Suppressor macrophage treated with lipopolysaccharide for 4 hours (primary cell): ENCODE results near the gene SEPTIN5.
"Not testable (repeated sequence)": the region's sequence is repeated elsewhere in the genome, so short reads cannot be mapped to it uniquely, and the experiment has no call there.

Source experiments
- DNase-seq: peaks from one replicate; pipeline ENCODE4 v3.0.0-alpha.2; 2020

The SEPTIN5 gene

DNA sequence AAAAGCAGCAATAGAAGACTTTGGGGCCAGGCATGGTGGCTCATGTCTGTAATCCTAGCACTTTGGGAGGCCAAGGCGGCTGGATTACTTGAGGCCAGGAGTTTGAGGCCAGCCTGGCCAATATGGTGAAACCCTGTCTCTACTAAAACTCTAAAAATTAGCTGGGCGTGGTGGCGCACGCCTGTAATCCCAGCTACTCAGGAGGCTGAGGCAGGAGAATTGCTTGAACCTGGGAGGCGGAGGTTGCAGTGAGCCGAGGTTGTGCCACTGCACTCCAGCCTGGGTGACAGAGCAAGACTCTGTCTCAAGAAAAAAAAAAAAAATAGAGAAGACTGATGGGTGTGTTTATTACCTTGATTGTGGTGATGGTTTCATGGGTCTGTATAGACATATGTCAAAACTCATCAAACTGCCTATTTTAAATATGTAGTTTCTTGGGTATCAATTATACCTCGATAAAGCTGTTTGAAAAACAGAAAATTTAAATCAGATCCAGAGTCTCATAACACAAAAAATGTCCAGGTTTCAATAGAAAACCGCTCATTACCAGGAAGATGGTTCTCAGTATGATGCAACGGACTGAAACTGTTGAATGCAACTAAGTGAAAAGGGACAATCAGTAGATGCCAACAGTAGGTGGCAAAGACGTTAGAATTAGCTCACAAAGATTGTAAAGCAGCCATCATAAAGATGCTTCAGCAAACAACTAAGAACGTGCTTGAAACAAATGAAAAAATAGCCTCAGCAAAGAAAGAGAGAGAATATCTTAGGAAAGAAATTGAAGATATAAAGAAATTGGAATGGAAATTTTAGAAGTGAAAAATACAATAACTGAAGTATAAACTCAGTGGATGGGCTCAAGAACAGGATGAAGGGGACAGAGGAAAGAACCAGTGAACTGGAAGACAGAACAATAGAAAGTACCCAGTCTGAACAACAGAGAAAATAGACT is 33.1 kb upstream of the SEPTIN5 start:
- no peak for DNase-seq

DNA sequence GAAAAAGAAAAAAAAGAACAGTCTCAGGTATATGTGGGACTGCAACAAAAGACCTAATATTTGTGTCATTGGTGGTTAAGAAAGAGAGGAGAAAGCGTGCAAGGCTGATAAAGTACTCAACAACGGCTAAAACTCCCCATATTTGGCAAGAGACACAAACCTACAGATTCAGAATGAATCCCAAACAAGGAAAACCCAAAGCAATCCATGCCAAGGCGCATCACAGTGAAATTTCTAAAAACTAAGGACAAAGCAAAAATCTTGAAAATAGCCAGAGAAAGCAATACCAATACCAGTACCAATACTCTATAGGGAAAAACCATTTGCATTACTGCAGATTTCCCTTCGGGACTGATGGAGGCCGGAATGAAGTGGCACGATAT is 32.4 kb upstream of the SEPTIN5 start:
- DNase-seq, result no peak

DNA sequence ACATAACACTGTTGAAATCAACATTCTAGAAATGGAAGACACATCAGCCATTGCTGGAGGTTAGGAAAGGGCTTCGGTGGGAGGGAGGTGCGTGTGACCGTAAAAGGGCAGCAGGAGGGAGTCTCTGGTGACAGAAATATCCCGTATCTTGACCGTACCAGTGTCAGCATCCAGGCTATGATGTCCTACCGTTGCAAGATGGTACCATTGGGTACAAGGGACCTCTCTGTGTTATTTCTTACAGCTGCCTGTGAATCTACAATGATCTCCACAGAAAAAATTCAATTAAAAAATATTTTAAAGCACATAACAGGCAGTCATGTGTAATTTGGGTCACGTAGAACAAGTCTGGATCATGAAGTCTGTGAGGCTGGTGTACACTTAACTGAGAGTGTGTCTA is 27.4 kb upstream of the SEPTIN5 start:
- no peak for DNase-seq

DNA sequence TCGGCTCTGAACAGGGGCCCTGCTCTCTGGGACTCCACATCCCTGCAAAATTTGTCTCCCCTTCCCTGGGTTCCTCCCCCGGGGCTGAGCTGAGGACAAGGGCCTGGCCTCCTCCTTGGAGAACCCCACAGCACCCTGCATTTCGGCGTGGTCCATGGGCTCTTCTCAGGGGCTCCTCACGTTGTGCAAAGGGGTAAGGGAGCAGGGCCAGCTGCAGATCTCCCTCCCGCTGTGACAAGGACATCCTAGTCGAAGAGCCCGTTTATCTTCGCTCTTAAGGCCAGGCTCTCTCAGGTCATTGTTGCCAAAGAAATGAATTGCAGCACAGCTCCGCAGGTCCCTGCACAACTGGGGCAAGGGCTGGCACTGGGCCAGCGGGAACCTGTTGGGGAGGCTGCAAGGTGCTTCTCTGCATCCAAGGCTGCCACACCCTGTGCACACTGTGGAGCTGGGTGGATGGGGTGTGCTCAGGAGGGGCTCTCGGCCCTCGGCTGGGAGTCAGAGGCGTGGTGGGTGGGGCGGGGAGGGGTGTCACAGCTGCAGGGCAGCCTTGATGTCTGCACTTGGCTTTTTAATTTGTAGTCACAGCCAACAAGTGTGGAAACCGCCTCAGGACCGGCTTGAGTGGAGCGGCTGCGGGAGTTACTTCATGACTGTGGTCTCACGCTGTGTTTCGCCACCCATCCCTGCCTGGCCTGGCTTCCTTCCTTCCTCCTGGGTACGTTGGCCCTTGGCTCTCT is 26.6 kb upstream of the SEPTIN5 start:
- peak; percentile 33 for DNase-seq

DNA sequence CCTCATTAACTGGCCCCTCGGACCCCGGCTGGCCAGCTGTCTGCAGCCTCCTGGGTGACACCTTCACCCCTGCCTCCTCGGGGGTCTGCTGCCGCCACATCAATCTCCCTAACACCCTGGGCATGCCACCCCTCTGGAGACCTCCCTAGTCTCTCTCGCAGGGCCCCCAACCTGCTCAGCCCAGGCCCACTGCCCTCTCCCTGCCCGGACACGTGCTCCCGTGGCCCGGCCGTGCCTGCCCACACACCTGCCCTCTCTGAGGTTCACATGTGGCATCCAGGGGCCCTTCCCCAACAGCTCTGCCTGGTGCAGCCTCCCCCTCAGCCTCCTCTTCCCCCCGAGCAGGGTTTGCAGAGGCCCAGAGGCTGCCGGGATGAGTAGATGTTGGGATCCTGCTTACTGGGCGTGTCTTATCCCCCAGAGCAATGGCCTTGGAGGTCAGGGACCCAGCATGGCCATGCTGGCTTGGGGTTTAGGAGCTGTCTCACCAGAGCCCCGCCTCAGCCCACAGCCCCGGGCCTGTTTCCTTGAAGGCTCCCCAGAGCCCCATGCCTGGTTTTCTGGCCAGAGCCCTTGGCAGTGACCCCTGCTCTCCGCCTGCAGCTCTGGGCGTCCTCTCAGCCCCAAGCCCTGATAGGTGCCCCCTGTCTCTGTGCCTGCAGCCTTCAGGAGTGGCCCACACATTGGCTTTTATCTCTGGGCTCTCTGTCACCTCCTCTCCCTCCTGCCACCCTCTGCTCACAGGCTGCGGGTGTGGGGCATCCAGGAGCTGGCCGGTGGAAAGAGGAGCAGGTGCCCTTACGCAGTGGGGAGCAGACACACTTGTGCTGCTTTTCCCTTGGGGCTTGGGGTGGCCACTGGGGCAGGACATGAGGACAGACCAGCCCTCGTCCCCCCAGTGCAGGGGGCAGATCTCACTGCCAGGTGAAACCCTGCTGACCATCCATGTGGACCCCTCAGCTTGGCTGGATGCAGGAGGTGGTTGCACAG is 25.7 kb upstream of the SEPTIN5 start:
- no peak for DNase-seq

DNA sequence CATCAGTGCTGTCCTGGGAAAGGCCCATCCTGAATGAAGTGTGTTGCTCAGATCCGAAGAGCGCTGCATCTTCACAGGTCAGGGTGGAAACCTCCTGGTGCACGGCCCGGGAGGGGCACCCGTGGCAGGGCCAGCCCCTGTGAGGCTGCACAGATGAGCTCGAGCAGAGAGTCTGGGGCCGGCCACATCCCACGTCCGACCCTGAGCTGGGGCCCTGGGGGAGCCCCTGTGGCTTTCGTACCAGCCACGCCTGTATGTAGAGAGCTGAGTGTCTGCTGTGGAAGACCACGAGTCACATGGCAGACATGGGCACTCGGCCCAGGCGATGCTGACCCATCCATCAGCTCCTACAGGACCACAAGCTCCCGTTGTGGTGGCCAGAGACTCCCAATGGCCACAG is 24.9 kb upstream of the SEPTIN5 start:
- no peak for DNase-seq

DNA sequence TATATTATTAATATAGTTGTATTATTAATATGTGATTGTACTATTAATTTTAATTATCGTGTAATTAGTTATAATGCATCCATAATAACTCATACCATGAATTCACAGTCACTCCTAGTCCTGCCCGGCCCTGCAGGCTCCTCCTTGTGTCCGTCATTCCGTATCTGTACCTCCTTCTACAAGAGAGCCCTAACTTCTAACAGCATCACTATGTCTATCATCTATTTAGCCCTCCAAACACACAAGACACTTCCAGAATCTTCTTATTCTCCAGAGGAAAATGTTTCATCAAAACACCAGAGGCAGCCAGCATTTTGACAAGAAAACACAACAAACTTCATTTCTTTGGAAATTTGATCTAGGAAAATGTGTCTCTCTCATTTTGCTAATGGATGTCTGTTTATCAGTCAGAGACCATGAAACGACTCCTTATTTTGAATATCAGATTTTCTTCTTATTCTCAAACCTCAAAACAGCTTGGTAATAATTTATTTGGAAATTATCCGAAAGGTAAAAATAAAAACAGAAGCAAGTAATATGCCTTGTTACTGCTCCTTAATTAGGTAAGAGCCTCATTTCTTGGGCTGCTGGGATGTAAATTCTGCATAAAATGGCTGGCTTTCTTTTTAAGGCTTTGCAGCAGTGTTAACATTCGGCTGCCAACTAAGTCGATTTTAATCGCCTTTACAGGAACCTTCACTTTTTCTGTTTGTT is 23.1 kb upstream of the SEPTIN5 start:
- DNase-seq, result no peak

DNA sequence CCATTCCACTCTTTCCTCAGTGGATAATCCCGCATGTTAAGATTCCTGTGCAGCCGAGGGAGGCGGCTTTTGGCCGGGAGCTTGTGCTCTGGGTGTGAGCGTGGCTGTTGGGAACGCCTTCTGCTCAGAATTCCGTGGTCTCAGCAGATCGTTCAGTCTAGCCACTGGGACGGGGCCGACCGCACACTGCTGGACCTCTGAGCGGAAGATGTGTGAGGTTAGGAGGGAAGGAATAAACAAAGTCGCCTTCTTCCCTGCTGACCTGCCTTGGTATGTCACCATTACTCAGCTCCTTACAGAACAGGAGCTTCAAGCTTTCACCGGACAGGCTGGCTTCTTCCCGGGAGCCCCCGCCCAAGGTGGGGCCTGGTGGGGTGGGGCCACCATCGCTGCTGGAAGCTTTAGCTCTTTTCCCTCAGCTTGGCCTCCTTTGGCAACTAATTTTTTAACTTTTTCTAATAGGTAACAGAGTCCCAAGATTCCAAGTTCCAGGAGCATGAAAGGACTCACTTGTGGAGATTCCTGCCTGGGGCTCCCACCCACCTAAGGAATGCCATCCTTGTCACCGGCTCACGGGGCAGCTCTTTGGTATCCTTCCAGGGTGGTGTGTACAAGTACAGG is 22.5 kb upstream of the SEPTIN5 start:
- DNase-seq, result no peak

DNA sequence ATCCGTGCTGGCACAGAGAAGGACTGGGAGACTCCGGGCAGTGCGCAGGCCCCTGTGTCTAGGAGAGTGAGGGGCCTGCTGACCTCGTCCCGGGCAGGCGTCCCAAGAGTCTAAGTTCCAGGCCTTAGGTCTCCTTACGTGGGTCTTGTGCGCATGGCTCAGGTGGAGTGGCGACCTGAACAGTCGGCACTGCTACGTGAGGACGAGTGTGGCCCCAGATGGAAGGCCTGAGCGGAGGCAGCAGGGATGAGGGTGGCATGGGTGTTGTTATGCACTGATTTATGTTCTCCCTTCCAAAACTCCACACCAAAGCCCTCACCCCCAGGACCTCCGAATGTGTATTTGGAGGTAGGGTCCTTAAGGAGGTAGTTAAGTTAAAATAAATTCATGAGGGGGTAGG is 20.7 kb upstream of the SEPTIN5 start:
- no peak for DNase-seq

DNA sequence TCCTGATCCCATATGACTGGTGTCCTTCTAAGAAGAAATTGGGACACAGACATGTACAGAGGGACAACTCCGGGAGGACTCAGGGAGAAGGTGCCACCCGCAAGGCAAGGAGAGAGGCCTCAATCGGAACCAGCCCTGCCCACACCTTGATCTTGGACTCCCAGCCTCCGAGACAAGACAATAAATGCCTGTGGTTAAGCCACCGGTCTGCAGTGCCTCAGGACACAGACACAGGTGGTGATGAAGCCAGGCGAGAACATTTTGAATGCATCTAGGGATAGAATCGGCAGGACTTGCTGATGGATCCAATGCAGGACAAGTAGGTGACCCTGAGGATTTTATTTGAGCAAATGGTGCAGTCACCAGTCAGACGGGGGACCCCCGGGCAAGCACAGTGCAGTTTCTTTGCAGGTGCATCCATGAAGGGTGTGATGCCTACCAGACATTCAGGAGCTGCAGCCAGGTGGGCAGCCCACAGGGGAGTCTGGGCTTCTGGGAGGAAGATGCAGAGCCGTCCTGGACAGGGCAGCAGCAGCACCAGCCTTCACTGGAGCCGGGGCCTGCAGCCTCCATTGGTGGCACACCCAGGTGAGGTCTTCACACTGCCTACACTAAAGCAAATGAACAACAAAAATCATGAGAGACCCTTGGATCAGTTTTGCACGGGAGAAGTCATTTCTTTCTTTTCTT is 20.2 kb upstream of the SEPTIN5 start:
- DNase-seq, result no peak

DNA sequence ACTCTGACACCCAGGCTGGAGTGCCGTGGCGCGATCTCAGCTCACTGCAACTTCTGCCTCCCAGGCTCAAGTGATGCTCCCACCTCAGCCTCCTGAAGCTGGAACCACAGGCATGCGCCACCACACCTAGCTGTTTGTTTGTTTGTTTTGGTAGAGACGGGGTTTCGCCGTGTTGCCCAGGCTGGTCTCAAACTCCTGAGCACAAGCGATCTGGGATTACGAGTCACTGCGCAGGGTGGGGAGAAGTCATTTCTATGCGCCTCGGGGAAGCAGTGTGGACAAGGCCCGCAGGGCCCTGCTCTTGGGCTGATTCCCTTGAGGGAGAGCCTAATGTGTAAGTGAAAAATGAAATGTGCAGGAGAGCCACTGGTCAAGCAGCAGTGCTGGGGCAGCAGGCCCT is 19.6 kb upstream of the SEPTIN5 start:
- DNase-seq, result no peak

DNA sequence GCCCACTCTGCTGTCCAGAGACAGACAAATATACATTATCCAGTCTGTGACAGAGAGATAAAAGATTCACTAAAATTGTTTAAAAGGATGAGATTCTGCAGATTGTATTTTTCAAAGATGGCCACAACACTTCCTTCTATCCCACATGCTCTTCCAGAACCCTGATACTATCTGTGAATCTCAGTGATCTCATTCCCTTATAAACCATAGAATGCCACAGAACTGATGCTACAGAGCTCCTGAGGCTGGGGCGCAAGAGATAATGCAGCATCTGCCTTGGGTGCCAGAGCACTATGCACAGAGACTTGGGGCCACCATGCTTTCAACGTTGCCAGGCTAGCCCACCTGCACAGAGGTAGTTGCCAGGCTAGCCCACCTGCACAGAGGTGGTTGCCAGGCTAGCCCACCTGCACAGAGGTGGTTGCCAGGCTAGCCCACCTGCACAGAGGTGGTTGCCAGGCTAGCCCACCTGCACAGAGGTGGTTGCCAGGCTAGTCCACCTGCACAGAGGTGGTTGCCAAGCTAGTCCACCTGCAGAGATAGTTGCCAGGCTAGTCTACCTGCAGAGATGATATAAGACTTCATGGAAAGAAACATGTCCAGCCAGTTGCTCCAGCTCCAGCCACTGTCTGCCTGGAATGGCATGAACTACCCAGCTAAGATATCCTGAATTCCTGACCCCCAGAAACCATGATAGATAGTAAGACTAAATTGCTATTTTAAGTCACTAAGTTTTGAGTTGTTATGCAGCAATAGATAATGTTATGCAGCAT is 17.6 kb upstream of the SEPTIN5 start:
- DNase-seq, result no peak

DNA sequence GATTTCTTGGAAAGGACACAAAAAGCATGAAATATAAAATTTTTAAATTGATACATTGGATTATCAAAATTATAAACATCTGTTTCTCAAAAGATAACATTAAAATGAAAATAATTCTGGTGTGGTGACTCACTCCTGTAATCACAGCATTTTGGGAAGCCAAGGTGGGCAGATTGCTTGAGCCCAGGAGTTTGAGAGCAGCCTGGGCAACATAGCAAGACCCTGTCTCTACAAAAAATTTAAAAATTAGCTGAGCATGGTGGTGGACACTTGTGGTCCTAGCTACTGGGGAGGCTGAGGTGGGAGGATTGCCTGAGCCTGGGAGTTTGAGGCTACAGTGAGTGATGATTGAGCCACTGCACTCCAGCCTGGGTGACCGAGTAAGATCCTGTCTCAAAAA is 16.4 kb upstream of the SEPTIN5 start:
- DNase-seq, result not testable (repeated sequence)

DNA sequence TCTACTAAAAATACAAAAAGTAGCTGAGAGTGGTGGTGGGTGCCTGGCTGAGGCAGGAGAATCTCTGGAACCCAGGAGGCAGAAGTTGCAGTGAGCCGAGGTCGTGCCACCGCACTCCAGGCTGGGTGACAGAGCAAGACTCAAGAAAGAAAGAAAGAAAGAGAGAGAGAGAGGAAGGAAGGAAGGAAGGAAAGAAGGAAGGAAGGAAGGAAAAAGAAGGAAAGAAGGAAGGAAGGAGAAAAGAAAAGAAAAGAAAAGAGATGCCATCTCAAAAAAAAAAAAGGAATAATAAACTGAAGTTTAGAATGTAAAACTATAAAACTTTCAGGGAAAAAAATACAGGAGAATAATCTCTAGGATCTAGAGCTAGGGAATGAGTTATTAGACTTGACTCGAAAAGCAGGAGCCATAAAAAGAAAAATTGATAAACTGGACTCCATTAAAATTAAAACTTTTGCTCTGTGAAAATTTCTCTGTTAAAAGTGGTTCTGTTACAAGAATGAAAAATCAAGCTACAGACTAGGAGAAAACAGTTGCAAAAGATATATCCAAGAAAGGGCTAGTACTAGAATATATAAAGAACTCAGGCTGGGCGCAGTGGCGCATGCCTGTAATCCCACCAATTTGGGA is 13.4 kb upstream of the SEPTIN5 start:
- no peak for DNase-seq

DNA sequence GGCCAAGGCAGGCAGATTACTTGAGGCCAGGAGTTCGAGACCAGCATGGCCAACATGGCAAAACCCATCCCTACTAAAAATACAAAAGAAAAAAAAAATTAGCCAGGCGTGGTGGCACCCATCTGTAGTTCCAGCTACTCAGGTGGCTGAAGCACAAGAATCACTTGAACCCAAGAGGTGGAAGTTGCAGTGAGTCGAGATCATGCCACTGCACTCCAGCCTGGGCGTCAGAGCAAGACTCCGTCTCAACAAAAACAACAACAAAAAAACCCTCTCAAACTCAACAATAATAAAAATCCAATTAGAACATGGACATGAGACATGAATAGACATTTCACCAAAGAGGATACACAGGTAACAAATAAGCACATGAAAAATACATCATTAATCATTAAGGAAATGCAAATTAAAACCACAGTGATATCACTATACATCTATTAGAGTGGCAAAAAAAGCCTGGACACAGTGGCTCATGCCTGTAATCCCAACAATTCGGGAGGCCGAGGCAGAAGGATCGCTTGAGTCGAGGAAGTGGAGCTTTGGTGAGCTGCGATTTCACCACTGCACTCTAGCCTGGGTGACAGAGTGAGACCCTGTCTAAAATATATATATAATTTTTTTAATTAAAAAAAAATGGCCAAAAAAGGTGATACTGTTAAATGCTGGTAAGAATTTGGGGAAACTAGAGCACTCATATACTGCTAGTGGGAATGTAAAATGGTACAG is 12.7 kb upstream of the SEPTIN5 start:
- DNase-seq, result no peak

DNA sequence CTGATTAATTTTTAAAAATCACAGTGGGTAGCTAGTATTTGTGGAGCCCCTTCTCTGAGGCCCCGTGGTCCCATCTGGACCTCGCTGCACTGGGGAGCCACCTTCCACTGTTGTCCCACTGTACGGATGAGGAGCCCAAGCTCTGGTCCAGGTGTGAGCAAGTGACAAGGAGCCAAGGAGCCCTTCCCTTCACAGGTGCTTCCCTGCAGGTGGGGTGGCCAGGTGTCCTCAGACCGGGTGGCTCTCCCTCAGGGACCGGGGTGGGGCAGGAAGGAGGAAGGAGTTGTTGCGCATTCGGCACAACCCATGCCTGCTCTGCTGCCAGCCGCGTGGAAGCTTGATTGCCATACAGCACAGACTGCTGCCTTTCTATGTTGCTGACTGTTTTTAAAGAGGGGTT is 10.4 kb upstream of the SEPTIN5 start:
- DNase-seq, result no peak

DNA sequence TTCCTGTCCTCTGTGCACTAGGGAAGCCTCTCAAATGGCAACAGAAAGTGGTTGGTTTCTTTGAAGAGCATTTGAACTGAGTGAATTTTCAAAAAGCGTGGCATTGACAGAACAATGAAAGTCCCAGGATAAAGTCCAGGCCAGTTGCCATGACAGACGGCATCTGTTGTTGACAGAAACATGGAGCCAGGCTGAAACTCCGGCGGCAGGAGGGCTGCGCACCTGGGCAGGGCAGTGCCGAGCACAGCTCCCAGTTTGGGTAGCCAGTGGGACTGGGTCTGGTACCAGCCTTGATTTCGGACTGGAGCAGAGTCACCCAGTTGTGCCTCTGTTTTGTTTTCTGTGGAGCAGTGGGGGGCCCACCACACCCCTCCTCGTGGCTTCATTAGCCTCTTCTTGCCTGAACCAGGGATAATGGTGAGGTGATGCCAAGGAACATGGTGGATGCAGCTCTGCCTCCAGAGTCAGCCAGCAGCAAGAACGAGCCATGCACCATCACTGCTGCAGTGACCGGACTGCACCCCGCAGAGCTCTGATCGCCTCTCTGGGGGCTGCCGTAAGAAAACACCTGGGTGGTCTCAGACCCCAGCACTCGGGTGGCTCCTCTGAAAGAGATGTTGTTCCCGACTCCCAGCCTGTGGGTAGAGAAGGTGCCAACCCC is 9.8 kb upstream of the SEPTIN5 start:
- DNase-seq, result no peak

DNA sequence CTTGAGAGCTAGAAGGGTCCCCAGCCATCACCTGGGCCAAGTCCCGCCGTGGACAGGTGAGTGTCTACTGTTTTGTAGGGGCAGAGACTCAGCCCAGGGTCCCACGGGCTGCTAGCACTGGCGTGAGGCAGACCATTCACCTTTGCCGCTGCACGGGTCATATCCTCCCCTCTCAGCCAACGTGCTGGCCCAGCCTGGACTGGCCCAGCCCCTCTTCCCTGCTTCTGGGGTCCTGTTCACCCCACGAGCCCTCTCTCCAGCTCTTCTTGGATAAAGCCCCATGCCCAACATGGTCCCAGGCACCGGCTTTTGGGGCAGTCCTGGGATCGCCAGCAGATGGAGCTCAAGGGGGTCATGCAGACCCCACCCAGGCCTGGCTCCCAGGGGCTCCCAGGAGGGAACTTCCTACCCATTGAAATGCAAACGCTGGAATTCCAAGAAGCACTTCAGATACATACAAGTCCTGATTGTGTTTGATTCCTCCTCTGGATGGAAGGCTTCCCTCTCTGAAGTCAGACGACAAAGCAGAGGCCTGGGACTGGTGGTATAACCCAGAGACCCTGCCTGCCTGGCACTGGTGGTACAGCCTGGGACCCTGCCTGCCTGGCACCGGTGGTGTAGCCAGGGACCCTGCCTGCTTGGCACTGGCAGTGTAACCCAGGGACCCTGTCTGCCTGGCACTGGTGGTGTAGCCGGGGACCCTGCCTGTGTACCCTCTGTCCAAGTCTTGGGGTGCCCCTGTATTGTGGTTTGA is 8.9 kb upstream of the SEPTIN5 start:
- DNase-seq, result no peak
